GM18870 (cell line): ENCODE measurements around the gene CREM.

Experiments
- ATAC-seq: cut with Tn5 transposase; IDR thresholded peaks from one replicate; pipeline ENCODE4 v1.9.1; 2021; ENCODE audit warnings: moderate library complexity; ENCODE audit not compliant: unreplicated experiment

The CREM gene

GRCh38 chr10:35217455-35217854 is 90.8 kb downstream of the CREM start:
- no peak for ATAC-seq

GRCh38 chr10:35218339-35218955 is 91.8 kb downstream of the CREM start:
- ATAC-seq: peak; percentile 69

GRCh38 chr10:35219292-35219691 is 92.6 kb downstream of the CREM start:
- no peak for ATAC-seq

- ATAC-seq: no peak
Observed at GRCh38 chr10:35219891-35220890, 93.5 kb downstream of the CREM start.

GRCh38 chr10:35223016-35223415 is 96.4 kb downstream of the CREM start:
- ATAC-seq: no peak

GRCh38 chr10:35224045-35224740 is 97.5 kb downstream of the CREM start:
- no peak for ATAC-seq

GRCh38 chr10:35225204-35225603 is 98.6 kb downstream of the CREM start:
- no peak for ATAC-seq

GRCh38 chr10:35226507-35226906 is 99.9 kb downstream of the CREM start:
- ATAC-seq: no peak

- no peak for ATAC-seq
Observed at GRCh38 chr10:35228058-35228457, 101.4 kb downstream of the CREM start.

- no peak for ATAC-seq
Observed at GRCh38 chr10:35231646-35232045, 105.0 kb downstream of the CREM start.

GRCh38 chr10:35232527-35232926 is 105.9 kb downstream of the CREM start:
- no peak for ATAC-seq

- ATAC-seq: no peak
Observed at GRCh38 chr10:35234073-35234472, 107.4 kb downstream of the CREM start.

GRCh38 chr10:35236739-35237138 is 110.1 kb downstream of the CREM start:
- ATAC-seq: no peak

- no peak for ATAC-seq
Observed at GRCh38 chr10:35237766-35238512, 111.3 kb downstream of the CREM start.

- no peak for ATAC-seq
Observed at GRCh38 chr10:35244549-35244948, 117.9 kb downstream of the CREM start.

- ATAC-seq: no peak
Observed at GRCh38 chr10:35246770-35247343, 120.2 kb downstream of the CREM start.

- no peak for ATAC-seq
Observed at GRCh38 chr10:35251373-35252100, 124.9 kb downstream of the CREM start.

GRCh38 chr10:35257057-35257983 is 130.7 kb downstream of the CREM start:
- no peak for ATAC-seq
